DMS114 treated with DMSO at 0.1 percent for 48 hours (cell line): ENCODE data around the gene IGF2R.

Experiments used
- DNase-seq: peaks from one replicate; lab custom pipeline; 2025; ENCODE audit not compliant: unreplicated experiment; lab: John Stamatoyannopoulos, UW

Gene IGF2R

DNA sequence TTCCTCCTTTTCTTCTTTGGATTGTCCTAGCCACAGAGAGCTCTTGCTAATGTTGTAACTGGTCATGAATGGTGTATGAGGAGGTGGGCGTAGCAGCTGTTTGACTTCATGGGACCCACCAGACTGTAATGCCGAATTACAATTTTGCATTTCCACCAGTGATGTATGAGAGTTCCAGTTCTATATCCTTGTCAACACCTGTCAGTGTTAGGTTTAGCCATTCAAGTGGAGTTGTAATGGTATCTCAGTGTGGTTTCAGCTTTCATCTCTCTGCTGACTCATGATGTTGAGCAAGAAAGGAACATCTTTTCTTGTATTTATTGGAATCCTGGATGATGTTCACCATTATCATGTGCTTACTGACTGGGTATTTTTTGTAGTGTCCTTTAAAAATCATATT is 5.1 kb downstream of the IGF2R start:
- DNase-seq, result no peak

DNA sequence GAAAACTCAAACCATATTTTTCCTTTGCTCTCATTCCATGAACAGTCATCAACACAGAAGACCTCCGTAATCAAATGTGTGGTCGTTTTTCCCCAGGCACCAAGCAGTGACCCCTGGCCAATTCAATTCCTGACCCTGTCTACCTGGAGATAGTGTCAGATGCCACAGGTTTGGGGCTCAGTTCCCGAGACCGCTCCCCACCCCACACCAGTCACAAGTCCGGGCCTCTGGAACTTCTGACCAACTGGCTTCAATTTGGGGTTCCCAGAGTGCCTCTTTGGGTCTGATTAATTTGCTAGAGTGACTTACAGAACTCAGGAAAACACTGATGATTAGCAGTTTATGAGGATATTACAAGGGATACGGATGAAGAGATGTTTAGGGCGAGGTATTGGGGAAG is 6.0 kb downstream of the IGF2R start:
- no peak for DNase-seq

DNA sequence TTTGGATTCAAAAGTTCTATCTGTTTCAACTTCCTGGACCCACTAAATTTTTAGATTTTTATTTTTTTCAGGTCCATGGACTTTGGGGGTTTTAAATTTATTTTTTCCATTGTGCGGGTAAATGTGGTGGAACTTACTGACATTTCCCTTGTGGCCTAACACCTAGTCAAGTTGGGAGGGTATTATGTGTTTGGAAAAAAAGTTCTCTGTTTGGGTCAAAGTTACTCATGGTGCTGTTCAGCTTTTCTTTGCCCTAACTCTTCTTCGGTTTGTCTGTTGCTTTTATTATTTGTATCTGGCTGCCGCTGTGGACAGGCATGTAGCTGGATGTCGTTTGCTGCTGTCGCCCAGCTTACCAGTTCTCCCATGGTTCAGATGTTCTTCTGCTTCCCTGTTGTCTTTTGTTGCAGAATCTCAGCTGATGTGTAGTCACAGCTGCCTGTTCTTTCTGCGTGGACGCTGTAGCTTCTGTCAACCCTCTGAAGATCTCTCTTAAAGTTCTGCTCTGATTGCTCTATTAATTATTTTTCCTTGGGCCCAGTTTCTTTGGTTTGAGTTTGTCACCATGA is 7.9 kb downstream of the IGF2R start:
- DNase-seq, result no peak

DNA sequence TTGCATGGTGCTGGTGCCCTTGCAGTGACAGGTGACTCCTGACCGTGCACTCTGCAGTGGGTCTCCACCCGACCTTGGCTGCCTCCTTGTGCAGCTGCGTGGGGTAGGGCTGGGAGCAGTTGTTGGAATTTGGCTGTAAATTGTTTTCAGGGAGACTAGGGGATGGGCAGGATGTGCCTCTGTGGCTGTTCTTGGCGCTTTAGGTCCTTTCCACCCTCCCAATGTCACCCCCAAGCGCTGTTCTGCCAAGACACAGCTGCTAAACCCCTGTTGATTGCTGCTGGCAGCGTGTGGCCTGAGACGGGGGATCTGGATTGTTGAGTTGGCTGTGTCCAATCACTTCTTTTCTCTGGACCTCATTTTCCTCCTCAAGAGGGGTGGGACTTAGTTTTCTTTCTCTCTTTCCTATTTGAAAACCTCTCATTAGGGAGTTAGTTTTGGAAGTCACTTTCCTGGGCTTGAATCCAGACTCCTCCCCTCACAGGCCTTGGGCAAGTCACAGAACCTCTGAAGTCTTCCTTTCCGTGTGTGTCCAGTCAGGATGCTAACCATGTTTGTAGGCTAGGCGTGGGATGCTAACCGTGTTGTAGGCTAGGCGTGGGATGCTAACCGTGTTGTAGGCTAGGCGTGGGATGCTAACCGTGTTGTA is 8.5 kb downstream of the IGF2R start:
- no peak for DNase-seq

DNA sequence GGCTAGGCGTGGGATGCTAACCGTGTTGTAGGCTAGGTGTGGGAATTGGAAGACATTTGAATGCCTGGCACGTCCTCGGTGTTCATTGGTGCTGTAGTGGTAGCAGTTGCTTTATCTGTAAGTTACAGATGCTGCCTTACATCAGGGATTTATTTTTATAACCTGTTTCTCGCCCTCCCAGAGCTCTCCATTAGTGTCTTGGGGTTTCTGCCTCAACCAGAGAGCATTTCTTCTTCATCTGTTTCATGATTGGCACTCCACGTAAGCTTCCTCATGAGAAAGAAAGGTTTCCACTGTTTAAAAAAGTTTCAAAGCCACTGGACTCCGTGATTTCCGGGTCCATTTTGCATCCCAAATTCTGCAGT is 9.0 kb downstream of the IGF2R start:
- no peak for DNase-seq

DNA sequence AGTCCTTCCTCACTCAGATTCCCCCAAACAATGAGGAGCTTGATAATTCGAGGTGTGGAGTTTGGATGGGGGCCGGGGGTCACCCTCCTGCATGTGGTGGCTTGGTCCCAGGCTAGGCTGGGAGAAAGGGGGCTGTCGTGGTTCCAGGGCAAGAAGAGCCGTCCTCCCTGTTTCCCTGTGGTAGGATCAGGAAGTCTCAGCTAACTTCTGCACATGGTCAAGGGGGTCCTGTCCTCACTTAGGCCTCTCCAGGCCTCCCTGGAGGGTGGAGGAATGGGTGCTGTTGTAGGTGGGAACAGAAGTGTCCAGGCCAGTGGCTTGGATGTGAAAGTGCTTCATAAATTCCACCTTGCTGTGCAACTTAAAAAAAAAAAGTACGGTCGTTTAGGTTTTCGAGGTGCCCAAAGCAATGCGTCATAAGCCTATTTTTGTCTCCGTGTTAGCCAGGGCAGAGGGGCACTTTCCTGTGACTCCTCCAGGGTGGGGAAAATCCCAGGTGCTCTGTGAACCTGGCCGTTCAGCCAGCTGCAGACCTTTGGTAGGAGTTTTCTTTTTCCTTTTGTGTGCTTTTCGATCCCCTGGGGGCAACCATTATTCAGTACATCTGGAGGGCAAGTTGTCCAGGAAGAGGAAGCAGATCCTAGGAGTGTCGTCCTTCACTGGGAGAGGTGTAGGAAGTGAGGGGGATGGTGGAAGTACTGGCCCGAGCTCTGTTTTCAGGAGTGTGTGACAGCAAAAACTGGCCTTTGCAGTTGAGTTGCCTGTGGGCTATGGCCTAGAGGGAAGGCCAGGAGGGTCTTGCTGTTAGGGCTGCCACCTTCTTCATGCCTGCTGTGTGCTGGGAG is 9.6 kb downstream of the IGF2R start:
- no peak for DNase-seq

DNA sequence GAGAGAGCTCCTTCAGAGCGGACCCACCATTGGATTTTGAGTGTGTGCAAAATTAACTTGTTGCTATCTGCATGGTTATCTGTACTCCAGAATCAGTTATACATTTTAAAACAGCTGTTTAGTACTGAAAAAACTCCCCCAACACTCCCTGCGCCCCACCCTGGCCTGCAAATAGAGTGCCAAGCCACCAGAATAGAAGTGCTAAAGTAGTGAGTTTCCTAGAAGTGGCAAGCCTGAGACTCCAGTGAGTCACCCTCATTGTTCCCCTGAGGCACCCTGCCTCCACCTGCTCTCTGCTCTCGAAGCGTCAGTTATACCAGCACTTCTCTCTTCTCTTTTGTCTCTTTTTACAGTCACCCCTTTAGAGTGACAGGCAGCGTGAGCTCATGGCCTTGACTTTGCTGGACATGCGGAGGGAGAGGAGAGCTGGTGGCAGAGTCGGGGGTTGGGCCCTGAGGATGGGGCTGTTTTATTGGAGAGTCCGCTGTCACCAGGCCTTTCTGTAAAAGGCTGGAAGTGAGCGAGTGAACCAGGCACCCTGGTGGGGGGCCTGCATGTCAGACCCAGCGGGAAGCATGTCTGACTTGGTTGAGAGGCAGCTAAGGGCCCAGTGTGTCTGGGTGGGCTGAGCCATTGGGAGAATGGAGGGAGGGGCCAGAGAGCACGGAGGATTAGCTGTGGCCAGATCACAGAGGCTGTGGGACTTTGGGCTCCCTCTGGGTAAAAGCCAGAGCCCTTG is 10.4 kb downstream of the IGF2R start:
- no peak for DNase-seq

DNA sequence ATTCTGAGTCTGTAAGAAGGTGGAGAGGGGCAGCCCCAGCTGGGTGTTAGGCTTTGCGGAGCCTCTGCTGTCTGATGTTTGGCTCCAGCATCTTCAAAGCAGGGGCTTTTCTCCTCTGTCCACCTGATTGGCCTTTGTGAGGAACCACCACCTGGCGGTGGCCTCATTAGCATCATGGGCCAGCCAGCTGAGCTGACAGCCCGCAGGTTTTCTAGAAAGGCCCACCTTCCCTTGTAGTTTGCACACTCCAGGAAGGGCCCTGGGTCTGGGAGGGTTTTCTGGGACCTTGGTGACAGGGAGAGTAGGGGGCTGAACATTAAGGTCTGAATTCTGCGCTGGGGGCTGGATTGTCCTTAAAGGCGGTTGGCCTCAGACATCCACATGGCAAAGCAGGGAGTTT is 11.6 kb downstream of the IGF2R start:
- DNase-seq, result no peak

DNA sequence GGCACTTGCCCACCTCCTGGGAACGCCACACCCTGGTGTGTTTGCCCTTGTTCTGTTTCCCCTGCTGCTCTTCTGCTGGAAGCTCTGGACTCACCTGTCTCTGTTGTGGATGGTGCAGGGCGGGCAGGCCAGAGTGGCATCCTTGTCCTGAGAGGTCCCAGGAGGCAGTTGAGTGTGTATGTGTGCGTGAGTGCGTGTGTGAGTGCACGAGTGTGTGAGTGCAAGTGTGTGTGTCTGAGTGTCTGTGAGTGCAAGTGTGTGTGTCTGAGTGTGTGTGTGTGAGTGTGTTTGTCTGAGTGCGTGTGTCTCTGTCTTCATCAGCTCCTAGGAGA is 12.2 kb downstream of the IGF2R start:
- DNase-seq, result no peak

DNA sequence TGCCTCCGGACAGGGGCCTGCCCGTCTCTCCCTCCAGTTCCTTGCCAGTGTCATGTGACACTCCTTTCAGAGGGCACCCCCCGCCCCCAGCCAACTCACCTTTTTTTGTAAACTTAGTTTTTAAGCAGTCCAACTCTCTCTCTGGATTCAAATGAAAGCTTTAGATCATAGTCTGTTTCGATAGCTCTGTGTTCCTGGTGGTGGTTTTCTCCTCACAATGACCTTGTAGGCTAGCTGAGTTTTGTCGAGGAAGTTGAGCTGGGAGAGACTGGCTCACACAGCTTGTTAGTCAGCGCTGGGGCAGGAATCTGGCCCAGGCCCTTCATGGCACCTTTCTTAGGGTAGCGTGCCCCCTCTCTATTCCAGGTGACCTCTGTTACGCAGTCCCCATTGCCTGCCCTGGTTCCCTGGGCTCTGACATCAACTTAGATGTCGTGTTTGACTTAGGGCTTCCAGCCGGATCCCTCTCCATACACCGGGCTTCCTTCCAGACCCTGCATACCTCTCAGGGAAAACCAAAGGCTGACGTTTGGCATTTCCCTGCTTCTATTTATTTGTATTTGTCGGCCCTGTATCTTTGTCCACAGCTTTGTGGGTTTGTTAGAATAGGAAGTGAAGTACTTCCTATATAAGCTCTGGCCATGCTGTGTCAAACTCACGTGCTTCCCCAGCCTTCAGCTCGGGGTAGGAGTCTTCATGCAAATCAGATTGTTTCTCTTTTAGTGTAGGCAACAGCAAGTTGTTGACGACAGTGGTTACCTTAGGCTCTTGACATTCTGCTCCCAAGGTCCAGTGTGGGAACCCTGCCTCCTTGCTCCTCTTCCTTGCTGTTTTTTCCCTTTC is 12.7 kb downstream of the IGF2R start:
- DNase-seq, result no peak

DNA sequence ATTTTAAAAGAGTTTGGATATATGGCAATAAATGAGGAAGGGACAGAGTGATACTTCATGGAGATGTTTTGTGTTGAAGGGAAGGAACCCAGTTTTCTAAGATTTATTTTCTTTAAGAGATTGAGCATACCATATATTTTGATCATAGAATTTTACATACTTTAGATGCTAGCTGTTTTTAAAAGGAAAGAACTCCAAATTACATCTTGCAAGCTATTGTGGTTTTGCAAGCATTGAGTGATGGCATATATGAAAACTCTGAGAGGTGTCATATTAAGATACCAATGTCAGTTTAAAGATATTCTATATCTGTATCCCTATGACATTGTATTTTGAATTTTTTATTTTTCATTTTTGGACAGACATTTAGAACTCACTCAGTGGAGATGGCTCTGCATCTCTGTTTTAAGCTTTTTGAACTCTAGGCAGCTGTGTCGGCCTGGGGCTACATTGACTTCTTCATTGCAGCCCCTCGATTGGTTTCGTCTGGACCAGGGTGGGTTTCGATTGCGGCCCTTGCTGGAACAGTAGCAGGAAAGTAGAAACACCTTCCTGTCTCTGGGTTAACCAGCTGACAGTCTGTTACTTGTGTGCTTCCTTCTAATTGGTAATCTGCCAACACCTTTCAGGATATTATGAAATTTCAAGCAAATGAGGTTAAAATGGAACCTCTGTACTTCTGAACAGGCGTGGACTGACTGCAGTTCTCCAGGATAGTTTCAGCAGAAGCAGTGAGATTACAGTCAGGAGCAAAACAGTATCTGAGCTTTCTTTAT is 14.0 kb downstream of the IGF2R start:
- no peak for DNase-seq

DNA sequence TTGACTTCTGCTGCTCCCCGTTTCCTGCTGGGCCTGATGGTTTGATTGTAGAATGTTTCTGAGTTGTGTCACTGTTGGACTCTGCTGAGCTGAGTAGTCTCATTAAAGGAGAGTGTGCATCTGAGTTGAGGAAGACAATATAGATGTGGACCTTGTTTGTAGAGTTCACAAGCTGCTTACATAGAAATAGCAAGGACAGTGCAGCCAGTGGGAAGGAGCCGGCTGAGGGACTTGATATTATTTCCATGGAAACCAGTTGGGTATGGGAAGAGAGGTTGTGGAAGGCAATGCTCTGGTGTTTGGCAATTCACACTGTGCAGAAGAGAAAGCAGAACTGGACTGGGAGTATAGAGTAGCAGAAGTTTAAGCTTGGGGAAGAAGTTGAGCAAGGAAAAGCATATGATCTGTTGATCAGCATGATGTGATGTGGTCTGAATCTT is 14.8 kb downstream of the IGF2R start:
- no peak for DNase-seq

DNA sequence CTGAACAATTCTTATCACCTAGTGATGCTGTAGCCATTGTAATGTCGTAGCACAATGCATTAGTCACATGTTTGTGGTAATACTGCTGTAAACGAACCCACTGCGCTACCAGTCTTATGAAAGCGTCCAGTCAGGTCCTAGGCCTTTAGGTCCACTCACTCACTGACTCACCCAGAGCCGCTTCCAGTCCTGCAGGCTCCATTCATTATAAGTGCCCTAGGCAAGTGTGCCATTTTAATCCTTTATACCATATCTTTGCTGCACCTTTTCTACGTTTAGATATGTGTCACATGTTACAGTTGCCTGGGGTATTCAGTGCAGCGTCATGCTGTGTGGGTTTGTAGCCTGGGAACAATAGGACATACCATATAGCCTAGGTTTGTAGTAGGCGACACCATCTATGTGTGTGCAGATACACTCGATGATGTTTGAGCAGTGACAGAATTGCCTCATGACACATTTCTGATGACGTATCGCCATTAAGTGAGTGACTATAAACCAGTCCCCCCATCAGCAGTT is 15.4 kb downstream of the IGF2R start:
- no peak for DNase-seq

DNA sequence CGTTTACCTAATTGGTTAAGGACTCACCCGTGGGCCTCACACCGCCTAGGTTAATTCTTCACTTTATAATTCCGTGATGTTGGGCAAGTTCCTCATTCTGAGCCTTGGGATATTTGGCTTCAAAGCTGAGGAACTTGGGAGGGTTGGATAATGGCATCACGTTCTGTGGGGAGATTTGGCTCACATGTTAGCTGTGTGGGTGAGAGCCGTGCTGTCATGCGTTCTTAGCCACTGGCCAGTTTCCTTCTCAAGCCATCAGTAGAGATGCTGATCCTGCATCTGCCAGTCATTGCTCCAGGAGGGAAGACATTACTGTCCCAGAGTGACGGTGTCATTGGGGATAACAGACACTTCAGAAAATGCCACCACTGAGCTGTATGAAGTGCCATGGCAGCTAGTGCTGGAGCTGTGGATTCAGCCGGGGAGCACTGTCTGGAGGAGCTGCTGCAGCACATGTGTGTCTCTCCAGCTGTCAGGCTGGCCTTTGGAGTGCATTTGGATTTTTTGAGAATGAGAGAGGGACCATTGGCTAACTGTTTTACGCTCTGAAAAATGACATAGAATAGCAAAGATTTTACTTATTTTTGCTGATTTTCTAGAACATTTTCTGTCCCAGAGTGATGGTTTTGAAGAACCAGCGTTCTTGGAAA is 16.5 kb downstream of the IGF2R start:
- no peak for DNase-seq

DNA sequence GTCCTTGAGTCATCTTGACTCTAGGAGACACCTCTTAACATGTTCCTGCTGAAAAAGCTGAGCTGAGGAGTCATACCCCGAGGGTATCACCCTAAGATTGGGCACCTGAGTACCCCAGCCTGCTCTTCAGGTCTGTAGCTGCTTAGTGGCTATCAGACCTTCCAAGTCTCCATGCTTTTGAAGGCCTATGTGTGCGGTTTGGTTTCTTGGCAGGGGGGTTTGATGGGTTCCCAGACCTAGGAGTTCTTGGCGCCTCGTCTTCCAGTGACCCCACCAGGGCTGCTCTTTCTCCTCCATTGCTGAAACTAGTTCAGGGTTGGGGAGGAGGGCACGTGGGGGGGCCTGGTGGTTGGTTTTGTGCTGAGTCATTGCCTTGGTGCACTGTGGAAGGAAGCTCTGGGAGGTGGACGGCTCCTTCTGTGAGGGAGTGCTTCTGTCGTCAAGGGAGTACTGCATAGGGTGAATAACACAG is 20.1 kb downstream of the IGF2R start:
- no peak for DNase-seq

DNA sequence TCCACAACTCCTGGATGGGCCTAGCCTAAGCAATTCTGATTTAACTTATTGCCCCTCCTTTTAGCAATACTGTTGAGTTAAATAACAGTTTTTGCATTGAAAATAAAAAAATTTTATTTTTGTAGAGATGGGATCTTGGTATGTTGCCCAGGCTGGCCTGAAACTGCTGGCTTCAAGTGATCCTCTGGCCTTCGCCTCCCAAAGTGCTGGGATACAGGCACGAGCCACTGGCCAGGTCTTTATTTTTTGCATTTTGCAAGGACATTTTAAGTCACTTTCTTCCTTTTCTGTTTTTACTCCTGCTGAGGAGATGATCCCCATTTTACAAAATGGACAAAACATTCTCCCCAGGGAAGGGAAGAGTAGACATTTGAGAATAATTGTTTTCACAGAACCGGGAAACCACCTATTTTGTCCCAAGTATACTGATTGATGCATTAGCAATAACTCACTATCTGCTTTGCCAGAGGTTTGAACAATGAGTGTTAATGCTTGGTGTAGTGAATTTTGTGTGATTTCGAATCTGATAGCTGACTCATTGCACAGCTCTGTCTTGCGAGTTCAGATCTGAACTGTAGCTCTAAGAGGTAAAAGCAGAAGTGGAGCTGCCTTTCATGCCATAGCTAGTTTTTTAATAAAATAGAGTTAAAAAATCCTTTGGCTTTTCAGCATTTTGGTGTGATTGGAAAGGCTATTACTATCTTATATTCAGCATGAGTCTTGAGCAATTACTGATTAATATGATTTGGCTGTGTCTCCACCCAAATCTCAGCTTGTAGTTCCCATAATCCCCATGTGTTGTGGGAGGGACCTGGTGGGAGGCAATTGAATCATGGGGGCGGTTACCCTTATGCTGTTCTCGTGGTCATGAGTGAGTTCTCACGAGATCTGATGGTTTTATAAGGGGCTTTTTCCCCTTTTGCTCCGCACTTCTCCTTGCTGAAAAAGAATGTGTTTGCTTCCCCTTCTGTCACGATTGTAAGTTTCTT is 20.9 kb downstream of the IGF2R start:
- DNase-seq, result no peak

DNA sequence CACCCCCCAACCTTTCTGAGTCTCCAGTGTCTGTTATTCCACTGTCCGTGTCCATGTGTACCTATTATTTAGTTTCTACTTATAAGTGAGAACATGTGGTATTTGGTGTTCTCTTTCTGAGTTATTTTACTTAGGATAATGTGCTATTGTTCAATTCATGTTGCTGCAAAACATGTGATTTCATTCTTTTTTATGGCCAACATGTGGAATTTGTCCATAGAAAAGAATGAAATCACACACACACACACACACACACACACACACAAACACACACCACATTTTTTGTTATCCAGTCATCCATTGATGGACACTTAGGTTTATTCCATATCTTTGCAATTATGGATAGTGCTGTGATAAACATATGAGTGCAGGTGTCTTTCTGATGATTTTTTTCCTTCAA is 23.5 kb downstream of the IGF2R start:
- no peak for DNase-seq

DNA sequence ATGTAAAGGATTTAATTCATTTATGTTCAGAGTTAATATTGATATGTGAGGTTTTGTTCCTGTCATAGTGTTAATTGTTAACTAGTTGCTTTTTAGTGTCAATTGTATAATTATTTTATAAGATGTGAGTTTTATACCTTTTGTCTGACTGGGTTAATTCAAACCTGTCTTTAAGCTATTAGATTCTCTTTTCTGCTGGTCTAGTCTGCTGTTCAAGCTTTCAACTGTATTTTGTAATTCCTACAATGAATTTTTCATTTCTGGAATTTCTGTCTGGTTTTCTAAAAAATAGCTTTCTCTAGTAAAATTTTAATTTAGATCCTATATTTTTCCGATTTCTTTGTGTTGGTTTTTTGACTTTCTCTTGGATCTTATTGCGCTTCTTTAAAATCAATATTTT is 26.5 kb downstream of the IGF2R start:
- DNase-seq, result no peak
